Tibial nerve (tissue), 4 donors: ENCODE data around the gene KIF13A. TPM values are rescaled to one million over a fixed set of nuclear protein-coding genes. Genes with fewer than 3 reads are reported as not detected.
A peak's percentile ranks its signal among the peaks of the same experiment; 100 is the strongest.

Experiments
- DNase-seq, 2 donors: peaks; one replicate each; pipeline ENCODE4 v3.0.0-alpha.2; 2019; ENCODE audit warnings: low spot score in 2 of 2
- H3K27ac ChIP-seq, 4 donors: fragments of 200-600 bp; sonication (generic) in 3 of 4; one replicate each; pipeline ENCODE4 v1.5.1; 2017 to 2019; ENCODE audit warnings: mild to moderate bottlenecking in 1 of 4
- H3K27me3 ChIP-seq, 2 donors: fragments of 200-600 bp; sonication (generic) in 1 of 2; one replicate each; pipeline versions ENCODE4 v1.5.1 to v1.6.0; 2017 to 2019
- H3K36me3 ChIP-seq, 3 donors: fragments of 200-600 bp; sonication (generic); one replicate each; pipeline ENCODE4 v1.5.1; 2018 to 2019
- H3K4me1 ChIP-seq, 4 donors: fragments of 200-600 bp; sonication (generic) in 3 of 4; one replicate each; pipeline ENCODE4 v1.5.1; 2017 to 2019
- H3K4me3 ChIP-seq, 4 donors: fragments of 200-600 bp; sonication (generic) in 3 of 4; one replicate each; pipeline ENCODE4 v1.5.1; 2017 to 2019; ENCODE audit warnings: mild to moderate bottlenecking in 1 of 4, moderate library complexity in 1 of 4
- H3K9me3 ChIP-seq, 4 donors: fragments of 200-600 bp; sonication (generic) in 3 of 4; one replicate each; pipeline ENCODE4 v1.5.1; 2017 to 2019
- CTCF ChIP-seq, 5 experiments: fragments of 200-600 bp in 3 of 5; fragments of 450-650 bp in 2 of 5; sonication (generic) in 3 of 5; IDR thresholded peaks; one replicate each; pipeline ENCODE4 v1.5.1; 2016 to 2019; ENCODE audit warnings: antibody characterized with exemption in 5 of 5, mild to moderate bottlenecking in 3 of 5, moderate library complexity in 2 of 5
- EP300 ChIP-seq, 2 donors: sonication (generic); formaldehyde crosslinking; IDR thresholded peaks; one replicate each; pipeline ENCODE4 v1.6.1; 2017; ENCODE audit warnings: antibody characterized with exemption in 2 of 2, mild to moderate bottlenecking in 1 of 2
- POLR2A ChIP-seq, 2 donors: fragments of 450-650 bp; IDR thresholded peaks; one replicate each; pipeline ENCODE4 v1.6.1; 2017; ENCODE audit warnings: antibody characterized with exemption in 2 of 2, mild to moderate bottlenecking in 2 of 2, moderate library complexity in 2 of 2
- WGBS, 2 donors: methylation state at CpG; one replicate each; pipeline ENCODE4 v1.1.5; 2018; 5-methylcytosine and 5-hydroxymethylcytosine counted together
- total RNA-seq, 4 donors: library from RNA; depleted of rRNA; stranded (reverse); fragments of >200 nt; gene quantifications; one replicate each; pipeline ENCODE4 v1.1.0, GENCODE V29; 2016

Gene KIF13A
- total RNA-seq, 4 donors from 2014 or later = 31.8 to 71.9 (median 48.0) TPM

GRCh38 chr6:17928514-17929430 is 58.7 kb downstream of the KIF13A start:
- TF ChIP-seq POLR2A (IDR thresholded peaks at IDR 0.05) (no peak), CTCF (IDR thresholded peaks at IDR 0.05) (no peak), EP300 (IDR thresholded peaks at IDR 0.05) (no peak)
- H3K27ac ChIP-seq = peak overlapping the region in 2 of 4 donors; percentile 71 to 85
- H3K4me1 ChIP-seq = peaks cover 0 to 88% (median 49%) of the 10 kb centered on the region in 4 donors
- no peaks in the 10 kb centered on the region for H3K36me3 ChIP-seq
- H3K9me3 ChIP-seq = no peaks in the 10 kb centered on the region
- DNase-seq = no peak
- no peak overlapping the region for H3K4me3 ChIP-seq
- WGBS, 2 donors = 50 to 59% methylated on average over 5 of the region's 5 CpGs
- no peaks in the 10 kb centered on the region for H3K27me3 ChIP-seq

DNA sequence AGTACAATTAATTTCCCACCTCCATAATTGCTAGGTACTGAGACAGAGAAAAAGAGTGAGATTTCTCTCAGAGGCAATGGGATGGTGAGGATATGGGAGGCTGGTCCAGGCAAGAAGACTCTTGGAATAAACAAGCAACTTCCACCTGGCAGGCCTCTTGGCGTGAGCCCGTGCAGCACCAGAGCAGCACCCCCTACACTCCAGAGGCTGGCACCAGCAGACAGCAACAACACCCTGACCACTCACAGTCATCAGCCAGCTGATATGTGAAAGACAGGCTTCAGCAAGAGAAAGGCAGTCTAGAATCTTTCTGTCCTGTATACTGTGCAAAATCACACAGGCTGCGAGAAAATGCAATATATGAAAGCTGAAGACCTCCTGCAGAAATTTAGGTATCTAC is 59.7 kb downstream of the KIF13A start:
- no peak for DNase-seq
- Histone ChIP-seq H3K4me3 (no peak overlapping the region), H3K36me3 (no peaks in the 10 kb centered on the region), H3K27ac (peak overlapping the region in 2 of 4 donors; percentile 22 to 71), H3K27me3 (no peaks in the 10 kb centered on the region), H3K9me3 (no peaks in the 10 kb centered on the region), H3K4me1 (peaks cover 0 to 86% (median 44%) of the 10 kb centered on the region in 4 donors)
- TF ChIP-seq CTCF (IDR thresholded peaks at IDR 0.05) = no peak
- no peak for TF ChIP-seq EP300 (IDR thresholded peaks at IDR 0.05)
- TF ChIP-seq POLR2A (IDR thresholded peaks at IDR 0.05) = no peak
- 78 to 85% methylated on average over 3 of the region's 3 CpGs for WGBS, 2 donors

DNA sequence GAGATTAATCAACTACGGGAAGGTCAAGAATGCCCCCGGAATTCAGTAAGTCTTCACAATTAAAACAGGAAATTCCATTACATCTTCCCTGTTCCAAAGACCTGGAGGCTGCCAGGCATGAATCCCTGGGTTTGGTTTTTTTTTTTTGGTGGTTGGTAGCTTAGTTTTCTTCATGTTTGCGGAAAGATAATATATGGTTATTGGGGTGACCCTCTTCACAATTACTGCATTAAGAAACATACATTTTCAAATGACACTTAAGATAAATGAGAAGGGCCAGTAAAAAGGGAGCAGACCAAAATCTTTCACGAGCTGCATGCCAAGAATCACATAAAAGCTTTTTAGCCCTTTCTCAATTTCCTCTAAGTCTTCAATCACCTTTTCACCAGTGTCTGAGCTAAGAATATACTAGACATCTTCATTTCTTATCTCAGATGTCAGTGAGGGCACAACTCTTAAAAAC is 64.0 kb downstream of the KIF13A start:
- H3K27me3 ChIP-seq = no peaks in the 10 kb centered on the region
- peak overlapping the region in 2 of 4 donors; percentile 57 for H3K27ac ChIP-seq
- no peak overlapping the region for H3K4me3 ChIP-seq
- no peaks in the 10 kb centered on the region for H3K9me3 ChIP-seq
- TF ChIP-seq POLR2A (IDR thresholded peaks at IDR 0.05) = no peak
- no peak for TF ChIP-seq EP300 (IDR thresholded peaks at IDR 0.05)
- TF ChIP-seq CTCF (IDR thresholded peaks at IDR 0.05) = no peak
- H3K4me1 ChIP-seq = peaks cover 0 to 52% (median 12%) of the 10 kb centered on the region in 4 donors
- WGBS, 2 donors = 51 to 54% methylated on average over 4 of the region's 4 CpGs
- DNase-seq = no peak
- H3K36me3 ChIP-seq = no peaks in the 10 kb centered on the region

DNA sequence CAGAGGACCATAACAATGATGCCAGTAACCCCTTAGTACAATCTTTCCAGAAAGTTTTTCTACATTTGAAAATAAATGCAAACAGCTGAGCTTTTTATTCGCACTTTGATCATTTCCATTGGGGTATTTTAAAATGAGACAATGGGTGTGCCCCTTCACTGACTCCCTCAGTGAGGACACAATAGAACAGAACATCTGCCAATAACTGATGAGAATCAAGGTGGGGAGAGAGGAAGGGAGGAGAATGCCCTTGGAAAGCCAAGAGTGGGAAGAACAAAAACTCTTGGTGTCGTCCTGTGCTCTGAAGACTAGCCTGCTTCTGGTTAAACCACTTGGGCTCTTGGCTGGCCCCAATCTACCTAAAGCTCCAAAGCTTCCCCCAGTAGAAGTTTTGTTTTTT is 66.0 kb downstream of the KIF13A start:
- Histone ChIP-seq H3K27me3 (no peaks in the 10 kb centered on the region), H3K4me3 (no peak overlapping the region), H3K4me1 (peaks cover 0 to 47% (median 4%) of the 10 kb centered on the region in 4 donors), H3K36me3 (no peaks in the 10 kb centered on the region), H3K27ac (peak overlapping the region in 1 of 4 donors; percentile 15), H3K9me3 (no peaks in the 10 kb centered on the region)
- DNase-seq = no peak
- TF ChIP-seq EP300 (IDR thresholded peaks at IDR 0.05) = no peak
- no peak for TF ChIP-seq POLR2A (IDR thresholded peaks at IDR 0.05)
- no peak for TF ChIP-seq CTCF (IDR thresholded peaks at IDR 0.05)
- 68 to 69% methylated on average over 2 of the region's 2 CpGs for WGBS, 2 donors

GRCh38 chr6:17919496-17919895 is 67.9 kb downstream of the KIF13A start:
- 90 to 93% methylated on average over 4 of the region's 4 CpGs for WGBS, 2 donors
- TF ChIP-seq EP300 (IDR thresholded peaks at IDR 0.05) (no peak), CTCF (IDR thresholded peaks at IDR 0.05) (no peak), POLR2A (IDR thresholded peaks at IDR 0.05) (no peak)
- DNase-seq = no peak
- H3K9me3 ChIP-seq = no peaks in the 10 kb centered on the region
- H3K36me3 ChIP-seq = no peaks in the 10 kb centered on the region
- H3K4me1 ChIP-seq = peaks cover 0 to 33% (median 4%) of the 10 kb centered on the region in 4 donors
- no peak overlapping the region for H3K4me3 ChIP-seq
- no peak overlapping the region for H3K27ac ChIP-seq
- no peaks in the 10 kb centered on the region for H3K27me3 ChIP-seq
